OCI-LY7 (cell line): Measurements from ENCODE around the gene AGMO. TPM values are rescaled to one million over a fixed set of nuclear protein-coding genes. Genes with fewer than 3 reads are reported as not detected.

ENCODE experiments used
- BruUV-seq: library from RNA; stranded (reverse); fragments of 400-500 nt; replicated peaks from 2 replicates; lab custom pipeline; 2021; lab: Mats Ljungman, UMichigan
- CTCF ChIA-PET: fragments of 300-600 bp; sonication (Branson Sonifier 250); formaldehyde crosslinking; loops from one replicate; lab custom pipeline; 2022; ENCODE audit warnings: antibody characterized with exemption; ENCODE audit not compliant: unreplicated experiment; lab: Charles Lee
- POLR2A ChIA-PET: fragments of 300-600 bp; sonication (Branson Sonifier 250); formaldehyde crosslinking; loops from one replicate; lab custom pipeline; 2022; ENCODE audit warnings: antibody characterized with exemption; lab: Charles Lee
- DNase-seq: peaks from one replicate; pipeline ENCODE4 v3.0.0-alpha.2; 2015; ENCODE audit warnings: low spot score
- H2AFZ ChIP-seq: fragments of 200-600 bp; sonication (generic), shearing (Covaris generic); 2 replicates; pipeline ENCODE4 v1.6.1; 2014; ENCODE audit warnings: mild to moderate bottlenecking, antibody characterized with exemption, low read length, moderate library complexity
- H3K27ac ChIP-seq: fragments of 200-600 bp; sonication (generic); 2 replicates; pipeline ENCODE4 v1.5.1; 2014; ENCODE audit warnings: mixed run types, low read depth, mild to moderate bottlenecking, moderate library complexity, low read length, inconsistent platforms; ENCODE audit not compliant: poor library complexity, severe bottlenecking
- H3K36me3 ChIP-seq: fragments of 200-600 bp; sonication (generic); 2 replicates; pipeline ENCODE4 v1.6.1; 2014; ENCODE audit warnings: mild to moderate bottlenecking, antibody characterized with exemption, low read length, moderate library complexity, mixed read lengths; ENCODE audit not compliant: insufficient read depth
- H3K4me1 ChIP-seq: fragments of 200-600 bp; sonication (generic); 2 replicates; pipeline ENCODE4 v1.5.1; 2014; ENCODE audit warnings: mild to moderate bottlenecking, low read length; ENCODE audit not compliant: insufficient read depth, poor library complexity, severe bottlenecking
- H3K4me2 ChIP-seq: fragments of 200-600 bp; sonication (generic); 2 replicates; pipeline ENCODE4 v1.6.1; 2014; ENCODE audit warnings: mild to moderate bottlenecking, low read length
- H3K4me3 ChIP-seq: fragments of 200-600 bp; sonication (generic); 2 replicates; pipeline ENCODE4 v1.5.1; 2014; ENCODE audit warnings: mild to moderate bottlenecking, low read depth, low read length; ENCODE audit not compliant: poor library complexity, severe bottlenecking
- H3K79me2 ChIP-seq: fragments of 200-600 bp; sonication (generic); 2 replicates; pipeline ENCODE4 v1.6.1; 2016; ENCODE audit warnings: low read depth, mild to moderate bottlenecking, low read length, moderate library complexity, mixed read lengths; ENCODE audit not compliant: insufficient read depth
- H3K9me2 ChIP-seq: fragments of 200-600 bp; sonication (generic); 2 replicates; pipeline ENCODE4 v1.6.1; 2016; ENCODE audit warnings: mild to moderate bottlenecking, low read length, mixed read lengths; ENCODE audit not compliant: insufficient read depth
- H3K9me3 ChIP-seq: fragments of 200-600 bp; sonication (generic); 2 replicates; pipeline ENCODE4 v1.6.1; 2014; ENCODE audit warnings: mild to moderate bottlenecking, mixed run types, low read length, mixed read lengths
- H4K20me1 ChIP-seq: fragments of 200-600 bp; sonication (generic); 2 replicates; pipeline ENCODE4 v1.6.1; 2014; ENCODE audit warnings: mild to moderate bottlenecking, antibody characterized with exemption, low read length, moderate library complexity, mixed read lengths; ENCODE audit not compliant: insufficient read depth
- CTCF ChIP-seq: fragments of 200-600 bp; sonication (generic); conservative IDR thresholded peaks from 2 replicates; pipeline ENCODE4 v1.5.1; 2014; ENCODE audit warnings: mild to moderate bottlenecking, antibody characterized with exemption, low read length, moderate library complexity, mixed read lengths
- EZH2phosphoT487 ChIP-seq: fragments of 200-600 bp; sonication (generic); IDR thresholded peaks from 2 replicates; pipeline ENCODE4 v1.6.1; 2018; ENCODE audit warnings: low read depth, borderline replicate concordance, mild to moderate bottlenecking, mixed run types, antibody characterized with exemption, low read length, moderate library complexity, mixed read lengths
- intact Hi-C: fragments of 100-400 bp; cut with micrococcal nuclease; formaldehyde crosslinking; loops from one replicate; pipeline ENCODE4 v1.10.0; 2022; ENCODE audit not compliant: unreplicated experiment
- total RNA-seq, 2 experiments: library from RNA; depleted of rRNA in 1 of 2; stranded (reverse); fragments of >200 nt in 1 of 2; shearing (Covaris generic) in 1 of 2; gene quantifications; 2 replicates each; pipeline ENCODE4 v1.2.3, GENCODE V29; 2014 to 2022

Gene AGMO
- total RNA-seq, 2 experiments from 2014 or later = not detected

DNA sequence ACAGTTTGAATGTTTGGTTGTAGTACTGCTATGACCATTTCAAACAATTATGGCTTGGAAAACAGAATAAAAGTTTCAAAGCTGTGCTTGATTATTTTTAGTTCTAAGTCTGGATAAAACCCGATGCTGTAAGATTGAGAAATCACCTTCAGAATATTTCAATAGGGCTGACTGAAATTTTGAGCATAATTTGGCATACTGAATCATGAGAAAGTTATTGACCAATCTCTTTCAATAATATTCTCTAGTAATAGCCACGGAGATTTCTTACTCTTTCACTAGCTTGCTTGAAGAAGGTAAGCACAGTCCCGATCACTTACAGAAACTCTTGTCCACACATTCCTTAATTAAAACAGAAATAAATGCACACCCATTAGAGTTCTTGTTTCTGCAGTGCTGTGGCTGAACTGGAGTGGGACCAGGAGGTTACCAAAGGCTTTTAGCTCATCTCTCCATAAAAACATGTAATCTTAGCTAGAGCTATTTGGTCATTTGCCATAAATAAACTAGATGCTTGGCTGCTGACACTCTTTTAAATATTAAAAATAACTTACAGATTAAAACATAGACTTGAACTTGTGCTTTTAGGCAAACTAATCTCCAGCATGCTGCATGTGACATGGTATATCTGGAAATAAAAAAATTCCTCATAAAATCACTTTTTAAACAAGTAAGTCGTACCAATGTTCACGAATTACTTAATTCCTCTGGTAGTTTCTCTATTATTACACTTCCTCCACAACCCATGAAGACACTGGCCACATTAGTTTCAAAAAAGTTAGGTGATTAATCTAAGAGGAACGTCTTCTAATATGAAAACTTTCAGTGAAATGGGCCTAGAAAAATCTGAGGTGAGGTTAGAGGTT is 97.8 kb downstream of the AGMO start:
- no TSS peak for BruUV-seq
- ChIA-PET CTCF (no interaction called here), POLR2A (no interaction called here)
- H3K4me1 ChIP-seq = no peaks in the 10 kb centered on the region
- no peaks in the 10 kb centered on the region for H3K79me2 ChIP-seq
- H3K9me2 ChIP-seq = no peaks in the 10 kb centered on the region
- DNase-seq = no peak
- H3K9me3 ChIP-seq = no peaks in the 10 kb centered on the region
- TF ChIP-seq EZH2phosphoT487 (no peak), CTCF (no peak)
- H3K36me3 ChIP-seq = no peaks in the 10 kb centered on the region
- H3K4me2 ChIP-seq = no peak overlapping the region
- H4K20me1 ChIP-seq = no peaks in the 10 kb centered on the region
- intact Hi-C loops = no loop called here
- H3K27ac ChIP-seq = no peak overlapping the region
- H2AFZ ChIP-seq = no peak overlapping the region
- no peak overlapping the region for H3K4me3 ChIP-seq

DNA sequence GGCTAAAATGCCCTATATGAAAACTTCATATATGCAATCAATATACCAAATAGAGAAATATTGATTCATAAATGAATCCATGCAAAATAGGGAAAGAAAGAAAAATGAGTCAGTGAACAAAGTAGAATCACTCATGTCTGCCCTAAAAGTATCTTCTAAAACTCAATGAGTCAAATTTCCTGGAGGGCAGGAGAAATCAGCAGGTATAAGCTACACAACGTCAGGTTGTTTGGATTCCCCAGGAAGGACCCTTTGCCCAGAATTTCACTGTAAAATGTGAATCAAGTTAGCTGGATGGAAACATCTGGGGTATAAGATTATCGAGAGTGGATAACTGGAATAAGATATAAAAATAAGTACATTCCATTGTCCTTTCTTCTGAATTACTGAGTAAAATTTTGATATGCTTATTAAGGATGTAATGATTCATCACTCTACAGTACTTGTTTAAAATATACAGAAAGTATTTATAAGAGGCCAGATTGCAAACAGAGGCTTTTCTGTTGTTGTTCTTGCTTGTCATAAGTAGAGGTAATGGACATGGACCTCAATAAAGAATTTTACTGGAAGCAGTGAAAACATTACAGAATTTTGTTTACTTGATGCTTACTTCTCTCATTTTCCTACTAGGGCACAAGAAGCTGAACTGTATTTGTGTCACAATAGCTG is 99.0 kb downstream of the AGMO start:
- no peaks in the 10 kb centered on the region for H3K9me2 ChIP-seq
- no peaks in the 10 kb centered on the region for H3K79me2 ChIP-seq
- H3K9me3 ChIP-seq = no peaks in the 10 kb centered on the region
- no peak overlapping the region for H2AFZ ChIP-seq
- TF ChIP-seq EZH2phosphoT487 (no peak), CTCF (no peak)
- POLR2A ChIA-PET = no interaction called here
- CTCF ChIA-PET = no interaction called here
- no peaks in the 10 kb centered on the region for H4K20me1 ChIP-seq
- no peaks in the 10 kb centered on the region for H3K36me3 ChIP-seq
- intact Hi-C loops = no loop called here
- H3K4me1 ChIP-seq = no peaks in the 10 kb centered on the region
- BruUV-seq = no TSS peak
- DNase-seq = no peak
- no peak overlapping the region for H3K4me3 ChIP-seq
- no peak overlapping the region for H3K27ac ChIP-seq
- no peak overlapping the region for H3K4me2 ChIP-seq

DNA sequence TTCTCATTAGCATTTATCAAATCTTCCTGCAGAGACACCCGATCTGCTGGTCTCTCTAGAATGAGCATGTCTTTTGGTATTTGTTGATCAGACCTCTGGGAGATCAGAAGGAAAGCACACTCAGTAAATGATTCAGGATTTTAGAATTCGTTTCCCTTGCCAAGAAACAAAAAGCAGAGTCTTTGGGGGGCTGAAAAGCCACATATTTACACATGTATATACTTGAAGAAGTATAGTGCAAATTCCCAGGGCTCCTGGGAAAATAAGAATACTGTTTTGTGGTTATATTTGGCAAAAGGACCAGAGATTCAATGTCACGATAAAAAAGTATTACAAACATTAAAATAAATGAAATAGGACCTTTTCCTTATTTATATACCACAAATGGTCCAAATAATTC is 100.2 kb downstream of the AGMO start:
- intact Hi-C loops = no loop called here
- POLR2A ChIA-PET = interaction anchor here (0.6 to 0.8 kb wide), 2 partner anchors 66 to 380 kb away, joined by 3 read pairs; no protein-coding TSS in a partner anchor

More for the DNA sequence above, 100.2 kb downstream of the AGMO start:
- Histone ChIP-seq H3K9me2 (no peaks in the 10 kb centered on the region), H3K4me3 (no peak overlapping the region), H3K79me2 (no peaks in the 10 kb centered on the region), H3K4me1 (no peaks in the 10 kb centered on the region), H3K36me3 (no peaks in the 10 kb centered on the region), H3K9me3 (no peaks in the 10 kb centered on the region), H4K20me1 (no peaks in the 10 kb centered on the region), H3K4me2 (no peak overlapping the region), H2AFZ (no peak overlapping the region), H3K27ac (no peak overlapping the region)
- CTCF ChIA-PET = no interaction called here
- DNase-seq = no peak
- no peak for TF ChIP-seq CTCF
- TF ChIP-seq EZH2phosphoT487 = no peak
- no TSS peak for BruUV-seq
